SK-N-DZ (cell line): ENCODE measurements around the gene LRRIQ1.
"Not testable (repeated sequence)": the region's sequence is repeated elsewhere in the genome, so short reads cannot be mapped to it uniquely, and the experiment has no call there.

Source experiments
- DNase-seq: peaks from one replicate; pipeline ENCODE4 v3.0.0-alpha.2; 2015; ENCODE audit warnings: low spot score

Gene LRRIQ1

DNA sequence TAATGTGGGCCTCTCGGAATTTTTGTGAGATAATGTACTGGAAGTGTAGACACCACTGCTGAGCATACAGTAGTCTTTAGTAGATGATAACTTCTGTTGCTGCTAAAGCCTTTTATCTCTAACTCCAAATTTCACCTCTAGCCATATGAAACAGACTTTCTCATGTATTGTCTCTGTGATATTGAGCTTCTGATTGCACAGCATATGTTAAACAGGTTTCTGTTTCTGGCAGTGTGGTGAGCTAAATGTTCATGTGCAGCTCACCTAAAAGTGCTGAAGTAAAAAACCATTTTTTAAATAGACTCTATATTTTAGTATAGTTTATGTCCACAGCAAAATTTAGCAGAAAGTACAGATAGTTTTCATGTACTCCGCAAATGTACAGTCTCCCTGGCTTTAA lies 154.6 kb downstream of the LRRIQ1 start:
- no peak for DNase-seq

DNA sequence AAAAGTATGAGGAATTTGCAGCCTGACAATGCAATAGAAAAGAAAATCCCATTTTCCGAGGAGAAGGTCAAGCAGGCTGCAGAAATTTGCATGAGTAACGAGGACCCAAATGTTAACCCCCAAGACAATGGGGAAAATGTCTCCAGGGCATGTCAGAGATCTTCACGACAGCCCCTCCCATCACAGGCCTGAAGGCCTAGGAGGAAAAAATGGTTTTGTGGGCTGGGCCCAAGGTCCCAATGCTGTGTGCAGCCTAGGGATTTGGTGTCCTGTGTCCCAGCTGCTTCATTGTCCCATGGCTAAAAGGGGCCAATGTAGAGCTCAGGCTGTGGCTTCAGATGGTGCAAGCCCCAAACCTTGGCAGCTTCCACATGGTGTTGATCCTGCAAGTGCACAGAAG lies 167.7 kb downstream of the LRRIQ1 start:
- not testable (repeated sequence) for DNase-seq

DNA sequence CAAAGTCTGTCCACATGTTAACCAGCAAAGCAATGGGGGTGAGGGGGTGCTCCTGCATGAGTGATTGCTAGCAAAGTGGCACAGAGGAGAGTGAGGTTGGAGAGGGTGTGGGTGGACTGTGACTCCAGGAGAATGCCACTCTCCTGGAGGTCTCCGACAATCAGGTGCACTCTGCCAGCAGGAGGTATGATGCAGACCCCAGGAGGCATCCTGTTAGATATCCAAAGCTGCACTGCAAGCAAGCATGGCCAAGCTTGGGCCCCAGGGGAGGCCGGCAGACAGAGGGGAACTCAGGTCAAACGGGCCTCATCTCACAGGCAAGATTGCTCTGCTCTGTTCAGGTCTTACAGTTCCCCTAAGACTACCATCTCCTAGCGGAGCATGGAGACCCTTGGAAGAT lies 170.4 kb downstream of the LRRIQ1 start:
- no peak for DNase-seq

DNA sequence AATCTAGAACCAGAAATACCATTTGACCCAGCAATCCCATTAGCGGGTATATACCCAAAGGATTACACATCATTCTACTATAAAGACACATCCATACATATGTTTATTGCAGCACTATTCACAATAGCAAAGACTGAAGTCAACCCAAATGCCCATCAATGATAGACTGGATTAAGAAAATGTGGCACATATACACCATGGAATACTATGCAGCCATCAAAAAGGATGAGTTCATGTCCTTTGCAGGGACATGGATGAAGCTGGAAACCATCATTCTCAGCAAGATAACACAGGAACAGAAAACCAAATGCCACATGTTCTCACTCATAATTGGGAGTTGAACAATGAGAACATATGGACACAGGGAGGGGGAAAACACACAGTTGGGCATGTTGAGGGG lies 188.2 kb downstream of the LRRIQ1 start:
- not testable (repeated sequence) for DNase-seq

DNA sequence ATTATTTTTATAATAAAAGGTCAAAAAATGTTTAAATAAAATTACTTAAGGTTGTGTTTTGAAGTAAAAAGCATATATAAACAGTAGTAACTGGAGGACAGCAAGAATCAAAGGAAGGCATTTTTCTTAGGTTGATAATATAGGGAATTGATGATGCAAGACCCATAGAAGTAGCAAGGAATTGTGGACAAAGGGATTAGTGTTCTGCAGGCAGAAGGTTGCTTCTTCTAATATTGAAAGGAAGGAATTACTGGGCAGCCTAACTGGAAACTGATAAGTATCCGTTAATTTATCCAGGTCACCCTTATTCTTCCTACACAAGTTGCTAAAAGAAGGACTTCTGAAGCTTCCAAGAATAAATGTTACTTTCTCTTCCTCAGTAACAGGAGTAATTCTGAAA lies 189.3 kb downstream of the LRRIQ1 start:
- DNase-seq, result no peak

DNA sequence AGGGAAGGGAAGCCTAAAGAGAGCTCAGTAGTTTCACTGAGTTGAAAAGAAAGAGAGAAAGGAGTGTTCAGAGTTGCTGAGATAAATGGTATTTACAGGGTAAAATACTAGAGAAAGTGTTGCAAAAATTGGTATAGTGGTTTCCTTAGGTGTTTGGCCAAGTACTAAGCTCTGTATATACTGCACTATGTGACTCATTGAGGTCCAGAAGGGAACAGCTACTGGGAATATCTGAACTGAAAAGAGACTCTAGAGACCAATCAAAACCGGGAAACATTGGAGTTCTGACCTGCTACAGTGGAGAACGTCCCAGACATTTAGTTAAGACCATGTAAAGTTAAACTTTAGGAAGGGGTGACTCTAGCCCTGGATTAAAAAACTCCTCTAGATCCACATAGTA lies 201.2 kb downstream of the LRRIQ1 start:
- DNase-seq, result no peak

DNA sequence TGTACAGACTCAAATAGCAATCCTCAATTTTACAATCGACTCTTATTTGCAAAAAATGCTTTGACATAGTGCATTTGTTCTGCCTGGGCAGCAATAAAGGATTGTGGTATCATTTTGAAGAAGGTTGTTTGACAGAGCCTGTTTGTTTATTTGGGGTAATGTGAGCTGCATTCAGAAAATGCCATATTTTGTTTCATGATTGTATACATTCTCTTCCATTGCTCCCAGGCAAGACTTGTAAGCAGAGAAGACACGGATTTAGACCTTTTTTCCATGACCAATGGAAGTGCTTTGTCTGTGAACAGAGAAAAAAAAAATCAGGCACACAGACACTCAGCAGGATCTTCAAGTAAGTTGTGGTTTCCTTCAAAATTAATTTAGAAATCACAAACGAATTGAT lies 208.4 kb downstream of the LRRIQ1 start:
- peak; percentile 17 for DNase-seq

DNA sequence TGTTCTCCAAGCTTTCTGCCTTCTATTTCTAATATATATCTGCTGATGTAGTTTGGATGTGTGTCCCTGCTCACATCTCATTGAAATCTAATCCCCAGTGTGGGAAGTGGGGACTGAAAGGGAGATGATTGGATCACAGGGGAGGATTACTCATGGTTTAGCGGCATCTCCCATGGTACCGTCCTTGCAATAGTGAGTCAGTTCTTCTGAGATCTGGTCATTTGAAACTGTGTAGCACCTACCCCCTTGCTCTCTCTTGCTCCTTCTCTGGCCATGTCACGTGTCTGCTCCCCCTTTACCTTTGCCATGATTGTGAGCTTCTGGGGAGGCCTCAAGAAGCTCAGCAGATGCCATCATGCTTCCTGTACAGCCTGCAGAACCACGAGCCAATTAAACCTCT lies 217.7 kb downstream of the LRRIQ1 start:
- DNase-seq, result no peak

DNA sequence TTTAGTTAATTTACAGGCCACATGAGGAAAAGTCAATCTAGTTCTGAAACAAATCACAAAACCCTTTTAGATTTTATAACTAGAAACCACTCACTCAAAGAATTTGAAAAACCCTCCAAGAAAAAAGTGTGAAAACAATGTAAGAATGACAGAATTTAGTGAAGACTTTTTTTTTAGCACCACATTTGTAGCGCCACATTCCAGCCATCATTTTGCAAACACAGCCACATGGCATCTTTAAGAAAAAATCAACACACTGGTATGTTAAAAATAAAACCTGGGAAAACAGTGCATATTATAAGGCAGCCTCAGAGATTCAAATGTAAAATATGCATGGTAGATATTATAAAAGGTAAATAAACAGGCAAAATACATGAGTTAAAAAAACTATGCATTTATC lies 221.5 kb downstream of the LRRIQ1 start:
- DNase-seq, result no peak

DNA sequence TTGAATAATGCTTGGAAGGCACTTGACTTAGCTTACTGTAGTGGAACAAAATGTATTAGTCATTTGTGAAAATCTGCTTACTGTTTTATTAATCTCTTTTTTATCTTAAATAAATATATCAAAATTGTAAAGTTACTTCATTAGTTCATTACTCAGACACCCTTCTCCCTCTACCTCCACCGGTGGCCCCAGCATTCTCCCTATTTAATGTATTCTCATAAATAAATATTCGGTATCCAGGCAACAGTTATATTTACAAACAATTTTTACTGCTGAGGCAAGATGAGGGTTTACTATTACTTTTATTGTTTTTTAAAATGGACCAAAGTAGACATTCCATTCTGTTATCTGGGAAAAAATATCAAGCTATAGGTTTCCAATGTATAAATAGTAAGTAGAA lies 224.3 kb downstream of the LRRIQ1 start:
- DNase-seq, result no peak

DNA sequence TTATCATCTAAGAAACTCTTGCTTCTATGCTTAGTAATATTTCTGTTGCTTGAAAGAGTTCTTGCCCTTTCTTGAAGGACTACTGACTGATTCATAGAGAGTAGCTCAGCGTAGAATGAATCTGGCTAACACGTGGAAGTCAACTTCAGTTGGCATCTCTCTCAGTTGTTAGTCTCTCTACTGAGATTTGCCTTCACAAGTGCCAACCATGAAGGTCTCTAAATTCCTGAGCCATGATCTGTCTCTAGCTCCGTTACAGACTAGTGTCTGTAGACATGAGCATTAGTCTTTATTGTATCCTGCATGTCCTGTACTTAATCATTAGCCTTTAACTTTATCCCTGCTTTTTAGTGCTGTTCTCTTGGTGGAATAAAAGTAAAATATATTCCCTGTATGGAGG lies 224.7 kb downstream of the LRRIQ1 start:
- no peak for DNase-seq

DNA sequence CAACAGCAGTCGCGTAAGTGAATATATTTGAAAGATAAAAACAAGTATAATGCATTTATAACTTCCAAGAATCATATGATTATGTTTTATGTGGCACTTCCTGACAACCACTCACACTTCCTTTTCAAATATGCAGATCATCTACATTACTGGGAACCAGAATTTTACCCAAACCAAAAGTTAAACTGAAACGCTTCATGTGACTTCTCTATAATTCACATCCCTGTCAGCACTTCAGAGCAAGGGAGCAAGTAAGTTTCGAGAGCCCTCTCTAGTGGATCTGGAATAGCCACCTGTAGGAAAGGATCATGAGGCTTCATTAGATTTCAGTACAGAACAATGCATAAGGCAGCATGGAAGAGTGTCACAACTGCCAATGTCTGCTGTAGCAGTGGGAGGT lies 230.2 kb downstream of the LRRIQ1 start:
- DNase-seq, result no peak

DNA sequence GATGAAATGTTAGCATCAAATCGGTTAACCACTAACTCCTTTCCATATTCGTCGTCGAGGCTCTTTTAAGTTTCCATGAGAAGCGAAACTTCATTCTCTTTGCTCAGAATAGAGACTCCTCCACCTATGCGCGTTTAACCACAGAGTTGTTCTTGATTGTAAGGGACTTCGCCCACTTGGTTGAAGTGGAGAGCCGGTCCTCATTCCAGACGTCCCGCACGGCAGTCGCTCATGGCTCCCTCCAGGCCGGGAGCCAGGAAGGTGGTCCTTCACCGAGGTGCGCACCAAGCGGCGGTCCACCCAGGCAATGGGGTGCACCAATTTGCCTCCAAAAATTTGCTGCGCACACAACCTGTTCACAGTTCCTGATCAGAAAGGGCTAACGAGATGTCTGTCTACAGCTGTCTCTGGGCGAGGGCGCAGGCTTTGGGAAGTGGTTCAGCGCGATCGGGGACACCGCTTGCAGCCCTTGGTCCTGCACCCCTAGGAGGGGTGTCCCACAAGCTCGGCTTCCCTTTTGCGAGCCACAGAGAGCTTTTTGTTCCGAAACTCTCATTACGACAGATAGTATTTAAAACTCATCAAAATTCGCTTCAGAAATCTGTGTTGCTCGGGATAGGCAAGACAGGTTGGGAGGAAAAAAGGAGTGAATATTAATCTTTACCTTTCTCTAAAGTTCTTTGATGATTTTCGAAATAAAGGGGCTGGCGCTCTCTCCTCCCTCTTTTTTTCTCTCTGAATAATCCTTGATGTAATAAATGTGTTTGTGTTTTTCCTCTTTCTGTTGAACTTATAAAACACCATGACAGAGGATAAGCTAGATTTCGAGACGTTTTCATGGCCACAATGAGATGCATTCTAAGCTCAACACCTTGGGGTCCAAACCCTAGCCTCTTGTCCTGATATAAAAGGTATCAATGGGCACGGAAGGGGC lies 237.5 kb downstream of the LRRIQ1 start:
- DNase-seq, result no peak

DNA sequence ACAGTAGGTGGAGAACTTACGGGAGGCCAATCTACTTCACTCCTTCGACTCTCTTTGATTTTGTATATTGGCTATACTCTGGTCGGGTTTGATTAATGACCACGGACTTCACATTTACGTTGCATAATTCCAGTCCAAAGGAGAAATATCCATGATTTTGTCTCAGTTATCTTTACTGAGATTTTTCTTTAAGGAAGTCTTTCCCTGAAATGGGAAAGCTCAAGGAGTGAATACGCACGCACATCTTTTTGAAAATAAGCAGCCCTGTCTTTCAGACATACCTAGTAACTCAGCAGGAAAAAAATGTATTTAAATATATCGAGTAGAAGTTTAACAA lies 238.1 kb downstream of the LRRIQ1 start:
- no peak for DNase-seq

DNA sequence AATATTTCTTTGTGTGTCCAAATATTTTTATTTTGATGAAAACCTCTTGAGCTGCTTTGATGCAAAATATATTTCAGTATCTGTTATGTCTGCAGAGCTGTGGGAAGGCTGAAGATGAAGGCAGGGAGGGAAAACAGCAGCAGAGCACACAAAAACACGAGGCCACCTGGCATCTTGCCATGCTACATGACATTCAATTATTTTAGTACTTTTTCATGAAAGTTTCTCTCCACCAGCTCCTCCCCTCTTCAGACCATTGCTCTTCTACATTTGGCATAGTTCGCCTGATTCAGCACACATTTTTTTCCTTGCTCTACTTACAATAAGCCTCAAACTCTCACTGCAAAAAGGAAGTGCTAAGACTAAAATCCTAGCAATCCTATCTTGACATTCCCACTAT lies 239.2 kb downstream of the LRRIQ1 start:
- no peak for DNase-seq

DNA sequence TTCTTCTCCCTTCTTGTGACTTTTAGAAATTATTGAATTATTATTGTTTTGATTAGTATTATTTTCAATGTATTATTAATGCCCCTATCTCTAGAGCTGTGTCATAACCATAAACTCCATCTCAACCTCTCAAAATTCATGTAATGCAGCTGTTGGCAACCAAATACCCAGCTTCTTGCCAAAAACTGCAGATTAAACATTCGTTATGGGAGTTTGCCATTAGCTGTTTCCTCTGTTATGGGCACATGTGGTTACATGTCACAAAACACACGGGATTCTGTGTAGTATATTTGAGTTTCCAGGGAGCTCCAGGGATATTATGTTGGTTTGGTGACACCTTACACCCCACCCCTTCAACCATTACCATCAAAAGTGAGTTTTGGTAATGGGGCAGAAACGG lies 241.0 kb downstream of the LRRIQ1 start:
- DNase-seq, result no peak

DNA sequence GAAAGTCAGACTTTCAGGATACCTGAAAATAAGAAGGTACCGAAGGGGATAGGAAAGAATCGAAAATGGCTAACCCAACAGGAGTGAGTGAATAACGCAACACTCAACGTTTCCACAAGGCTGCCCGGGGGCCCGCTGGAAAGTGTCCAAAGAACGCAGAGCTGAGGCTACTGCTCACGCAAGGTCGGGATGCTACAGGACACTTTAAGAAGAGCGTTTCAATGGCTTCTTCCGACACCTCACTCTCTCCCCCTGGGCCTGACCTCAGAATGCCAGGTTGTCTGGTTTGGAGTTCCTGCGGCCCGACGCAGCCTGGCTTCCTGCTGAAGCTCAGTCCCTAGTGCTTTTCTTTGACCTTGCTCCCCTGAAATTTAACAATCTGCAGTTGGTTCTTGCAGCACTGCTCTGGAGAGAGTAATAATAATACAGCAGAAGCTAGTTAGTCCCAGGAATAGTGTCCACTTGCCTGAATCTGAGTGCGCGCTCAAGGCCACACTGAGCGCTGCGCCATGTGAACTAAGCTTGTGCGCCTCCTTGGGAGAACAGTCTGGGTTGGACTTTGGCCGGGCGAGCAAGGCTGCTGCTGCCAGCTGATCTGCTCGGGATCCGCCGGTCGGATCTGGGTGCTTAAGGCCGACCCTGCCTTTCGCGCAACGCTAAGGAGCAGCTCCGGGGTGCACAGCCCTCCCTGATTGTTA lies 241.9 kb downstream of the LRRIQ1 start:
- DNase-seq, result no peak

DNA sequence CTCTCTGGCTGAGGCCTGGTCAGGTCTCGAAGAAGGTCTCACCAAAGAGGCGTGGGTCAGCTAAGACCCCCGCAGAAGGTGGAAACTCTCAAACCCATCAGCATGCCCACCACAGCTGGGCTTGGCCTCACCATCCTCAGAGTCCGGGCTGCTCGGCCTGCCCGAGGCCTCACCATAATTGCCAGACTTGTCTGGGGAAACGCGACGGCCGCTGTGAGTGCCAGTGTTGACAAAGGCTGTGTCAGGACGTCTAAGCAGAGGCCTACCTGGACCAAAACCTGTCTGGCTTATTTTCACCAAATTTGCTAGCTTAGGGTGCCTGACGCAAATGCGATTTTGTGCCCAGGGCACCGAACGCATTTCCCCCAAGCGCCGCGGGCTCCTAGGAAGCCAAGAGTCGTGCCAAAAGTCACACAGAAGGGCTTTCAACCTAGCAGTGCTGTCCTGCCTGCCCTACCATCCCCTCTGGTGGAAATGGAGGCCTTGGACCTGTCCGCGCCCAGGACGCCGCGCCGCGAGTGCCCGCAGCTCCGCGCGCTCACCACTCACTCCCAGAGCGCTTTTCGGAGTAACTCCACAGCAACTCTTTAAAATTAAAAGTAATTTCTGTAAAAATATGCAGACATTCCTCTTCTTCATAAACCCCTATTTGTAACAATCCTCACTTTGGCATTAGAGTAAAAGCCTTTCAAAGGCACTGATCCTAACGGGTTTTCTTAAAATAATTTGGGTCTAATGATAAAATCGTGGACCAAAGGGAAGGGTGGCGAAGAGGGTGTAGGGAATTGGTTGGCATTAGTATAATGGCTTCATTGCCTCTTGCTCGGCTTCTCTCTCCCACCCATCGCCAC lies 242.7 kb downstream of the LRRIQ1 start:
- DNase-seq, result no peak

DNA sequence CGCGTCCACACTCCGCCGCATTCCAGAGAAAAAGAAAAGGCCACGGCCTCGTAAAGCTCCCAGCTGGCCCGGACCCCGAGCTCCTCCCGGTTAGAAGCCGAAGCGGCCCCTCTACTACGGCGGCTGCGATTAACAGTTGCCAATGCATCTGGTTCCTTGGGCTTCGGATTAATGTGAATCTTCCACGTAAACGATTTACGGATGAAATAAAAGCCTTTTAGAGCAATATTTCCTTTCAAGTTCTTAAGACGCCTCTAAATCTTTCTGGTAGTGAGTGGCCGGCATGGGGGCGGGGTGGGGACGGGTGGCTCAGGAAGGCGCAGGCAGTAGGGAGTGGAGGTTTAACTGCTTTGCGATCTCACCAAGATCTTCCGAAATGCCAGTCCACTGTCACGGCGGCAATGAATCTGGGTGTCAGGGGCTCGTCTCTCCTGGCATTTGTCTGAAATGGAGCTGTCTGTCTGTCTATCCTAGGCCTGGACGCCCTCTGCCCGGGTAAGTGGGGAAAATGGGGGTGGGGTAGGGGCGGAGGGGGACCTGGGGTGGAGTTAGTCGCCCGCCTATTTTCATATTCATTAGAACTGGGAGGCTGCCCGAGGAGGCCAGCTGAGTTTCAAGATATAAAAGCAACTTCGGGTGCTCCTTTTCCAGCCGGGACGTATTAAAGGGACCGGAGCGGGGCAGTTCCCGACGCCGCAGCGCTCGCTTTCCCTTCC lies 243.5 kb downstream of the LRRIQ1 start:
- DNase-seq, result peak; percentile 46

DNA sequence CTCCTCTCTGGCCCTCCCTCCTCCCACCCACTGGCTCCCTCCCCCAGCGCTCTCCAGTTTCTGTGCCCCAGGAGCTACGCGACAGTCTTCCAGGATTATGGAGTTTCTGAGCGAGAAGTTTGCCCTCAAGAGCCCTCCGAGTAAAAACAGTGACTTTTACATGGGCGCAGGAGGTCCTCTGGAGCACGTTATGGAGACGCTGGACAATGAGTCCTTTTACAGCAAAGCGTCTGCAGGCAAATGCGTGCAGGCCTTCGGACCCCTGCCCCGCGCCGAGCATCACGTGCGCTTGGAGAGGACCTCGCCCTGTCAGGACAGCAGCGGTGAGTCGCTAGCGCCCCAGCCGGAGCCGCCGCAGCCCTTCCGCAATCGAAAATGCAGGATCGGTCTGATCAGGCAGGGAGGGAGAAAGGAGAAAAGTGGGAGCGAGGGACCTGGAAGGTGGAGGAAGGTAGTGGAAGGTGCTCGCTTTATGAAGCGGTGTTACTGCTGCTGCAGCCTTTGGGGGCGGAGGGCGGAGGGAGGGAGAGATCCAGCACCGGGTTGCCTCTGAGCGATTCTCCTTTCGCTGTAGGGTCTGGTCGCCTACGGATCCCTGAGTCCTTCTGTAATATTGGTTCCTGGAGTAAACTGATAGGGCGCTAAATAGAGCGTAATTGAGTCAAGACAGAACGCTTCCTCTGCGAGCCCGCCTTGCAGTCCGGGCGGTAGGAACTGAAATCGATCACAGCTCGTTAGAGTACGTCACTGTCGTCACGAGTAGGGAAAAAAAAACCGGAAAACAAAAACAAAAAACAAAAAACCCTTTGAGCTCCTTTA lies 244.2 kb downstream of the LRRIQ1 start, which contains the start of gene ALX1:
ALX1 (plus strand) TSS at position 56 of the 819 bp plus-strand sequence; CDS start at position 98, 42 bp downstream.
- peak; percentile 93 for DNase-seq
